ENCODE results near the gene THUMPD3. TPM values are rescaled to one million over a fixed set of nuclear protein-coding genes. Genes with fewer than 3 reads are reported as not detected.

Gene THUMPD3
- total and polyA plus RNA-seq, 9 of the 15 experiments (the other 6 are each of a cell fraction or from before 2014, with no cell fraction given), result 58.3 to 132 (median 113) TPM

- peak; percentile 100 for TF ChIP-seq CREB3L1 (IDR thresholded peaks at IDR 0.05; ENCODE audit: borderline replicate concordance, low read depth)
- TF ChIP-seq ZSCAN32 (CRISPR knock-in tag; IDR thresholded peaks at IDR 0.05), result no peak
- no peak for TF ChIP-seq ATF3 (IDR thresholded peaks at IDR 0.05)
- peak; percentile 33 for TF ChIP-seq ATF3 (CRISPR knock-in tag; conservative IDR thresholded peaks at IDR 0.05)
- TF ChIP-seq ARHGAP35 (IDR thresholded peaks at IDR 0.05; ENCODE audit: partially characterized antibody), result no peak
- 0 out of 2 replicates have a peak, but pooled peaks have one; percentile 17 for TF ChIP-seq HNRNPL (IDR thresholded peaks at IDR 0.05; ENCODE audit: low read depth, low read length)
- peak; percentile 84 for TF ChIP-seq CREB1 (IDR thresholded peaks at IDR 0.05)
- peak; percentile 83; the same call in 1 of the 2 replicates for TF ChIP-seq CREB1 (CRISPR knock-in tag; IDR thresholded peaks at IDR 0.05)
- TF ChIP-seq PHB (CRISPR knock-in tag; IDR thresholded peaks at IDR 0.05), result peak; percentile 73; the same call in 1 of the 2 replicates
- no peak for TF ChIP-seq ZNF140 (CRISPR knock-in tag; IDR thresholded peaks at IDR 0.05)
- 0 out of 2 replicates have a peak, but pooled peaks have one; percentile 55 for TF ChIP-seq CC2D1A (IDR thresholded peaks at IDR 0.05)
- TF ChIP-seq EGR1 (conservative IDR thresholded peaks at IDR 0.05), result peak; percentile 94
- TF ChIP-seq ZNF232 (CRISPR knock-in tag; IDR thresholded peaks at IDR 0.05), result no peak
- peak; percentile 99; the same call in 1 of the 2 replicates for TF ChIP-seq RBM14 (IDR thresholded peaks at IDR 0.05; ENCODE audit: borderline replicate concordance, insufficient read depth, low read depth, low read length)
- TF ChIP-seq TFAP4 (CRISPR knock-in tag; IDR thresholded peaks at IDR 0.05; ENCODE audit: borderline replicate concordance), result 0 out of 2 replicates have a peak, but pooled peaks have one; percentile 46
- TF ChIP-seq POLR3G (IDR thresholded peaks at IDR 0.05; ENCODE audit: extremely low read depth, insufficient read length, insufficient replicate concordance), result no peak
- TF ChIP-seq THRA (IDR thresholded peaks at IDR 0.05), result no peak
- TF ChIP-seq JUND (IDR thresholded peaks at IDR 0.05; ENCODE audit: borderline replicate concordance, low read depth, low read length), result peak; percentile 99
- TF ChIP-seq JUND (tag; IDR thresholded peaks at IDR 0.05; ENCODE audit: borderline replicate concordance, low read depth, low read length), result no peak; the same call in 2 of the 3 replicates
- peak; percentile 72 for TF ChIP-seq GMEB1 (CRISPR knock-in tag; IDR thresholded peaks at IDR 0.05)
- TF ChIP-seq NR4A1 (CRISPR knock-in tag; IDR thresholded peaks at IDR 0.05), result 0 out of 2 replicates have a peak, but pooled peaks have one; percentile 43
- TF ChIP-seq NR4A1 (tag; IDR thresholded peaks at IDR 0.05), result no peak
- TF ChIP-seq SETDB1 (IDR thresholded peaks at IDR 0.05; ENCODE audit: low read length), result no peak
Observed at GRCh38 chr3:9396632-9397331, 33.9 kb downstream of the THUMPD3 start (continued).
